Measurements from ENCODE around the gene ANKHD1.
"Not testable (repeated sequence)": the region's sequence is repeated elsewhere in the genome, so short reads cannot be mapped to it uniquely, and the experiment has no call there.

Gene ANKHD1

GRCh38 chr5:140427726-140428125 lies 26.1 kb downstream of the ANKHD1 start:
- not testable (repeated sequence) for DNase-seq (ENCODE audit: low spot score)

GRCh38 chr5:140429724-140430123 lies 28.1 kb downstream of the ANKHD1 start:
- DNase-seq (ENCODE audit: low spot score), result no peak

- DNase-seq (ENCODE audit: low spot score), result no peak
These were observed 30.6 kb downstream of the ANKHD1 start for GRCh38 chr5:140432212-140432611.

- no peak for DNase-seq (ENCODE audit: low spot score)
These were observed 31.3 kb downstream of the ANKHD1 start for GRCh38 chr5:140432916-140433315.

- DNase-seq (ENCODE audit: low spot score), result not testable (repeated sequence)
These were observed 55.7 kb downstream of the ANKHD1 start for GRCh38 chr5:140457368-140457767.

GRCh38 chr5:140466981-140467742 lies 65.5 kb downstream of the ANKHD1 start:
- no peak for DNase-seq (ENCODE audit: low spot score)

- DNase-seq (ENCODE audit: low spot score), result no peak
These were observed 66.6 kb downstream of the ANKHD1 start for GRCh38 chr5:140468188-140468587.

- no peak for DNase-seq (ENCODE audit: low spot score)
These were observed 67.6 kb downstream of the ANKHD1 start for GRCh38 chr5:140469259-140469658.

- DNase-seq (ENCODE audit: low spot score), result no peak
These were observed 78.8 kb downstream of the ANKHD1 start for GRCh38 chr5:140480310-140481014.

GRCh38 chr5:140481758-140482157 lies 80.1 kb downstream of the ANKHD1 start:
- DNase-seq (ENCODE audit: low spot score), result no peak

GRCh38 chr5:140483055-140483454 lies 81.4 kb downstream of the ANKHD1 start:
- no peak for DNase-seq (ENCODE audit: low spot score)

GRCh38 chr5:140488141-140488540 lies 86.5 kb downstream of the ANKHD1 start:
- DNase-seq (ENCODE audit: low spot score), result not testable (repeated sequence)

GRCh38 chr5:140488914-140489313 lies 87.3 kb downstream of the ANKHD1 start:
- no peak for DNase-seq (ENCODE audit: low spot score)

GRCh38 chr5:140497897-140498296 lies 96.3 kb downstream of the ANKHD1 start:
- DNase-seq (ENCODE audit: low spot score), result no peak

GRCh38 chr5:140498591-140498990 lies 97.0 kb downstream of the ANKHD1 start:
- no peak for DNase-seq (ENCODE audit: low spot score)

- no peak for DNase-seq (ENCODE audit: low spot score)
These were observed 101.2 kb downstream of the ANKHD1 start for GRCh38 chr5:140502834-140503233.

- no peak for DNase-seq (ENCODE audit: low spot score)
These were observed 108.3 kb downstream of the ANKHD1 start for GRCh38 chr5:140509898-140510297.

GRCh38 chr5:140513124-140513523 lies 111.5 kb downstream of the ANKHD1 start:
- no peak for DNase-seq (ENCODE audit: low spot score)

- no peak for DNase-seq (ENCODE audit: low spot score)
These were observed 122.4 kb downstream of the ANKHD1 start for GRCh38 chr5:140524003-140524402.

GRCh38 chr5:140540227-140540626 lies 138.6 kb downstream of the ANKHD1 start:
- DNase-seq (ENCODE audit: low spot score), result no peak

- DNase-seq (ENCODE audit: low spot score), result no peak
These were observed 141.3 kb downstream of the ANKHD1 start for GRCh38 chr5:140542972-140543371.

GRCh38 chr5:140544986-140545385 lies 143.4 kb downstream of the ANKHD1 start:
- DNase-seq (ENCODE audit: low spot score), result no peak

- DNase-seq (ENCODE audit: low spot score), result no peak
These were observed 144.0 kb downstream of the ANKHD1 start for GRCh38 chr5:140545606-140546005.

Data from ecto neural progenitor cell (in vitro differentiated cells).